ENCODE measurements around the gene ZFAND3. TPM values are rescaled to one million over a fixed set of nuclear protein-coding genes. Genes with fewer than 3 reads are reported as not detected.

ZFAND3 gene
- total and polyA plus RNA-seq, 2 donors (not counting 3 experiments of a cell fraction or from before 2014, with no cell fraction given) = 15.4 to 54.2 TPM

GRCh38 chr6:38065734-38066305 lies 246.3 kb downstream of the ZFAND3 start:
- H3K36me3 ChIP-seq (ENCODE audit: control insufficient read depth in 2 of 2, extremely low read depth in 1 of 2, insufficient read depth in 2 of 2, low read length in 2 of 2) = peaks cover 7% of the 10 kb centered on the region in 2 experiments
- ChIA-PET CTCF (interaction anchor here (0.9 to 1.0 kb wide), 2 partner anchors 32 to 428 kb away, joined by 4 to 5 read pairs; no protein-coding TSS in a partner anchor), POLR2A (no interaction called here)
- H4K20me1 ChIP-seq (replicated peaks; ENCODE audit: control insufficient read depth, extremely low read depth, insufficient read depth, low read length) = no peaks in the 10 kb centered on the region
- H3K4me2 ChIP-seq (ENCODE audit: insufficient read depth, low read length) = no peak overlapping the region
- no peak for TF ChIP-seq CTCF (IDR thresholded peaks at IDR 0.05; ENCODE audit: extremely low read depth in 1 of 2, insufficient read depth in 1 of 2, low read depth in 1 of 2, low read length in 2 of 2)
- no peak for TF ChIP-seq POLR2AphosphoS5 (IDR thresholded peaks at IDR 0.05; ENCODE audit: insufficient read depth, low read depth, low read length)
- TF ChIP-seq JUN (IDR thresholded peaks at IDR 0.05; ENCODE audit: borderline replicate concordance, insufficient read depth, insufficient read length, low read depth) = no peak
- no peak for TF ChIP-seq GATA2 (IDR thresholded peaks at IDR 0.05; ENCODE audit: insufficient read depth, insufficient read length, low read depth, low read length)
- TF ChIP-seq FOS (IDR thresholded peaks at IDR 0.05; ENCODE audit: borderline replicate concordance, insufficient read depth, low read length) = no peak
- dilution Hi-C loops (cut with MboI; ENCODE audit: extremely low pct_ligation_motif_present, low sequenced_read_pairs) = no loop called here
- DNase-seq (ENCODE audit: low read depth, low spot score) (no peak), FAIRE-seq (no peak)
- H3K27ac ChIP-seq (ENCODE audit: insufficient read depth, low read depth, low read length) = no peak overlapping the region
- H3K9ac ChIP-seq (replicated peaks; ENCODE audit: extremely low read depth, insufficient read depth, low read length) = no peak overlapping the region
- no peaks in the 10 kb centered on the region for H3K9me1 ChIP-seq (replicated peaks; ENCODE audit: control insufficient read depth, extremely low read depth, insufficient read depth, low read length)
- no peaks in the 10 kb centered on the region for H3K9me3 ChIP-seq (replicated peaks; ENCODE audit: control insufficient read depth, insufficient read depth, low read length)
- peaks cover 6% of the 10 kb centered on the region for H3K79me2 ChIP-seq (ENCODE audit: control insufficient read depth, insufficient read depth, low read length)
- no peak overlapping the region for H3K4me3 ChIP-seq (replicated peaks in 1 of 3; ENCODE audit: insufficient read depth in 1 of 3, low read depth in 1 of 3, low read length in 3 of 3)
- no peak overlapping the region for H2AFZ ChIP-seq (ENCODE audit: low read depth, low read length)
- intact Hi-C loops (cut with micrococcal nuclease) = no loop called here
- H3K27me3 ChIP-seq (ENCODE audit: control insufficient read depth in 2 of 2, insufficient read depth in 2 of 2, low read length in 2 of 2) = no peaks in the 10 kb centered on the region
- BruUV-seq (replicated peaks) = no TSS peak
- H3K4me1 ChIP-seq (ENCODE audit: control insufficient read depth, extremely low read depth, insufficient read depth, low read length) = no peaks in the 10 kb centered on the region
